DOHH2 (cell line): ENCODE data around the gene CSNK2A2.

Experiments used
- H3F3A ChIP-seq: fragments of 200-600 bp; sonication (generic), shearing (Covaris generic); 2 replicates; pipeline ENCODE4 v1.6.0; 2016; ENCODE audit warnings: antibody characterized with exemption, mild to moderate bottlenecking; ENCODE audit not compliant: control insufficient read depth, insufficient read depth
- H3K27ac ChIP-seq: fragments of 200-600 bp; sonication (generic); 2 replicates; pipeline ENCODE4 v1.5.1; 2014; ENCODE audit warnings: low read depth, mild to moderate bottlenecking, low read length, moderate library complexity
- H3K27me3 ChIP-seq: fragments of 200-600 bp; sonication (generic); 2 replicates; pipeline ENCODE4 v1.6.1; 2014; ENCODE audit warnings: mild to moderate bottlenecking, low read length, mixed read lengths; ENCODE audit not compliant: control insufficient read depth
- H3K36me3 ChIP-seq: fragments of 200-600 bp; sonication (generic); 2 replicates; pipeline ENCODE4 v1.6.1; 2014; ENCODE audit warnings: mild to moderate bottlenecking, low read length, moderate library complexity, mixed read lengths; ENCODE audit not compliant: control insufficient read depth
- H3K4me1 ChIP-seq: fragments of 200-600 bp; sonication (generic); 2 replicates; pipeline ENCODE4 v1.6.1; 2014; ENCODE audit warnings: mild to moderate bottlenecking, low read length, mixed read lengths; ENCODE audit not compliant: control insufficient read depth
- H3K4me2 ChIP-seq: fragments of 200-600 bp; sonication (generic); 2 replicates; pipeline ENCODE4 v1.6.0; 2014; ENCODE audit warnings: mild to moderate bottlenecking, low read length, moderate library complexity
- H3K4me3 ChIP-seq: fragments of 200-600 bp; sonication (generic); 2 replicates; pipeline ENCODE4 v1.5.1; 2014; ENCODE audit warnings: mild to moderate bottlenecking, low read length, mixed read lengths
- H3K79me2 ChIP-seq: fragments of 200-600 bp; sonication (generic); 2 replicates; pipeline ENCODE4 v1.6.1; 2014; ENCODE audit warnings: mild to moderate bottlenecking, low read length, mixed read lengths; ENCODE audit not compliant: control insufficient read depth
- H3K9me2 ChIP-seq: fragments of 200-600 bp; sonication (generic); replicated peaks from 2 replicates; pipeline ENCODE4 v1.6.1; 2014; ENCODE audit warnings: mild to moderate bottlenecking, low read length, mixed read lengths; ENCODE audit not compliant: control insufficient read depth
- H3K9me3 ChIP-seq: fragments of 200-600 bp; sonication (generic); 2 replicates; pipeline ENCODE4 v1.6.1; 2014; ENCODE audit warnings: antibody characterized with exemption, low read length, mixed read lengths; ENCODE audit not compliant: control insufficient read depth, insufficient read depth
- H4K20me1 ChIP-seq: fragments of 200-600 bp; sonication (generic); 2 replicates; pipeline ENCODE4 v1.6.0; 2014; ENCODE audit warnings: low read depth, mild to moderate bottlenecking, antibody characterized with exemption, low read length, moderate library complexity; ENCODE audit not compliant: control insufficient read depth, insufficient read depth
- EZH2phosphoT487 ChIP-seq: fragments of 200-600 bp; sonication (generic); IDR thresholded peaks from 2 replicates; pipeline ENCODE4 v1.6.1; 2017; ENCODE audit warnings: borderline replicate concordance, mild to moderate bottlenecking, antibody characterized with exemption, low read length, moderate library complexity, mixed read lengths
- TF ChIP-seq, protein P1 (sequence below): fragments of 200-600 bp; sonication (generic); IDR thresholded peaks from one replicate; pipeline ENCODE4 v1.5.1; 2014; ENCODE audit warnings: antibody characterized with exemption, mild to moderate bottlenecking, low read depth, low read length; ENCODE audit not compliant: poor library complexity, severe bottlenecking

Gene CSNK2A2

DNA sequence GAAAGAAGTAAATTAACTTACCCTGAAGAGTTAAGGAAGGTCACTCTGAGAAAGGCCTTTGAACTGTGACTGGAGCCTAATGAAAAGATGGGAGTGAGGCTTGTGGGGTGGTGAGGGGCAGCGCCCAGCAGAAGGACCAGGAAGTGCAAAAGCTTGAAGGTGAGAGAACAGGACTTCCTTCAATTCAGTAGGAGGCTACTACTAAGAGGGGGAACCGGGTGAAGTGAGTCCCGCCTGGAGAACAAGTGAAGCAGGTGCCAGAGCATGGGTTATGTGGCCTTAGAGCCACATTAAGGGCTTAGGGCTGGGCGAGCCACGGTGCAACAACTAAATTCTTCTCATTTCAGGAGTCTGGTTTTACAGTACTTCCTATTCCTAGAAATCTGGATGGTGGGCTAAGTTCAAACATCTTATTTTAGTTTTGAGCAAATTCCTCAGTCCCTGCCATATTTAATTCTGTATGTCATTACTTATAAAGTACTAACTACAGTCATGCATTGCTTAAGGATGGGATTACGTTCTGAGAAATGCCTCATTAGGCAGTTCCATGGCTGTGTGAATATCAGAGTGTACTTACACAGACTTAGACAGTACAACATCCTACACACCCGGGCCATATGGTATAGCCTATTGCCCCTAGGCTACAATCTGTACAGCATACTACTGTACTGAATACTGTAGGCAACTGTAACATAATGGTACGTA, 73.9 kb downstream of the CSNK2A2 start:
- peak overlapping the region; percentile 11; the same call in 1 of the 2 replicates for H3K4me2 ChIP-seq
- peaks cover 97% of the 10 kb centered on the region for H3K79me2 ChIP-seq
- H3F3A ChIP-seq: peaks cover 8% of the 10 kb centered on the region
- peaks cover 62% of the 10 kb centered on the region for H4K20me1 ChIP-seq
- H3K9me2 ChIP-seq: no peaks in the 10 kb centered on the region
- H3K4me1 ChIP-seq: peaks cover 51% of the 10 kb centered on the region
- peaks cover 23% of the 10 kb centered on the region for H3K36me3 ChIP-seq
- H3K27ac ChIP-seq: no peak overlapping the region
- no peaks in the 10 kb centered on the region for H3K27me3 ChIP-seq
- no peaks in the 10 kb centered on the region for H3K9me3 ChIP-seq
- no peak for TF ChIP-seq EZH2phosphoT487
- TF ChIP-seq, protein P1, sequence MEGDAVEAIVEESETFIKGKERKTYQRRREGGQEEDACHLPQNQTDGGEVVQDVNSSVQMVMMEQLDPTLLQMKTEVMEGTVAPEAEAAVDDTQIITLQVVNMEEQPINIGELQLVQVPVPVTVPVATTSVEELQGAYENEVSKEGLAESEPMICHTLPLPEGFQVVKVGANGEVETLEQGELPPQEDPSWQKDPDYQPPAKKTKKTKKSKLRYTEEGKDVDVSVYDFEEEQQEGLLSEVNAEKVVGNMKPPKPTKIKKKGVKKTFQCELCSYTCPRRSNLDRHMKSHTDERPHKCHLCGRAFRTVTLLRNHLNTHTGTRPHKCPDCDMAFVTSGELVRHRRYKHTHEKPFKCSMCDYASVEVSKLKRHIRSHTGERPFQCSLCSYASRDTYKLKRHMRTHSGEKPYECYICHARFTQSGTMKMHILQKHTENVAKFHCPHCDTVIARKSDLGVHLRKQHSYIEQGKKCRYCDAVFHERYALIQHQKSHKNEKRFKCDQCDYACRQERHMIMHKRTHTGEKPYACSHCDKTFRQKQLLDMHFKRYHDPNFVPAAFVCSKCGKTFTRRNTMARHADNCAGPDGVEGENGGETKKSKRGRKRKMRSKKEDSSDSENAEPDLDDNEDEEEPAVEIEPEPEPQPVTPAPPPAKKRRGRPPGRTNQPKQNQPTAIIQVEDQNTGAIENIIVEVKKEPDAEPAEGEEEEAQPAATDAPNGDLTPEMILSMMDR: no peak
- no peak overlapping the region for H3K4me3 ChIP-seq

- Histone ChIP-seq H3K9me3 (no peaks in the 10 kb centered on the region), H3K4me2 (no peak overlapping the region), H3K9me2 (no peaks in the 10 kb centered on the region), H3K27me3 (no peaks in the 10 kb centered on the region), H3K27ac (no peak overlapping the region), H3K36me3 (peaks cover 21% of the 10 kb centered on the region), H3K4me1 (peaks cover 28% of the 10 kb centered on the region), H3K79me2 (peaks cover 93% of the 10 kb centered on the region), H4K20me1 (peaks cover 39% of the 10 kb centered on the region), H3K4me3 (no peak overlapping the region), H3F3A (peaks cover 5% of the 10 kb centered on the region; the same call in 1 of the 2 replicates)
- TF ChIP-seq, protein P1: no peak
- no peak for TF ChIP-seq EZH2phosphoT487
These were observed 76.8 kb downstream of the CSNK2A2 start for GRCh38 chr16:58121132-58121531.

- Histone ChIP-seq H3K27me3 (no peaks in the 10 kb centered on the region), H3K4me1 (peaks cover 21% of the 10 kb centered on the region), H3K4me3 (no peak overlapping the region), H3K27ac (no peak overlapping the region), H3K9me2 (no peaks in the 10 kb centered on the region), H3K9me3 (no peaks in the 10 kb centered on the region), H4K20me1 (peaks cover 34% of the 10 kb centered on the region), H3K4me2 (no peak overlapping the region), H3K79me2 (peaks cover 84% of the 10 kb centered on the region), H3K36me3 (peaks cover 24% of the 10 kb centered on the region), H3F3A (peaks cover 5% of the 10 kb centered on the region; the same call in 1 of the 2 replicates)
- TF ChIP-seq, protein P1: no peak
- TF ChIP-seq EZH2phosphoT487: no peak
These were observed 77.7 kb downstream of the CSNK2A2 start for GRCh38 chr16:58120234-58120633.
